K562 (cell line): Measurements from ENCODE around the gene CHM. TPM values are rescaled to one million over a fixed set of nuclear protein-coding genes. Genes with fewer than 3 reads are reported as not detected.

Experiments used
- ATAC-seq: fragments of 200-7000 bp; cut with Tn5 transposase; 3 replicates; pipeline ENCODE4 v1.9.1; 2020; ENCODE audit warnings: moderate library complexity
- BruUV-seq: library from RNA; stranded (reverse); fragments of 400-500 nt; replicated peaks from 2 replicates; lab custom pipeline; 2021; lab: Mats Ljungman, UMichigan
- CTCF ChIA-PET: fragments of 300-600 bp; formaldehyde crosslinking; extraction: SDS; loops from one replicate; lab custom pipeline; 2021; ENCODE audit warnings: low intra/inter-chr PET ratio; lab: Yijun Ruan, JAX
- POLR2A ChIA-PET: fragments of 300-600, 350-650 bp; sonication (Branson Sonifier 250); formaldehyde crosslinking; extraction: SDS; loops from one replicate; lab custom pipeline; 2021; ENCODE audit warnings: antibody characterized with exemption, inconsistent platforms; lab: Yijun Ruan, JAX
- DNase-seq, 4 experiments: peaks; one replicate each; pipeline versions ENCODE4 v3.0.0 to v3.0.0-alpha.2; 2011 to 2018; ENCODE audit warnings: low spot score in 3 of 4, mixed read lengths in 3 of 4; ENCODE audit errors: extremely low read depth in 1 of 4
- FAIRE-seq: peaks from 2 replicates; lab custom pipeline; 2011; peaks lifted over from hg19 to GRCh38; lab: Jason Lieb, UNC
- H2AFZ ChIP-seq: 2 replicates; pipeline ENCODE4 v1.6.0; 2011; ENCODE audit warnings: low read depth, low read length, control low read depth, inconsistent platforms
- H3K27ac ChIP-seq: fragments of 200-600 bp; 3 replicates; pipeline ENCODE4 v1.8.0; 2011; ENCODE audit warnings: low read depth, mild to moderate bottlenecking, control low read depth, inconsistent platforms, low read length, moderate library complexity, mixed read lengths; ENCODE audit errors: extremely low read depth
- H3K27me3 ChIP-seq, 2 experiments: fragments of 300-600 bp in 1 of 2; 2 replicates in 1 of 2; 3 replicates in 1 of 2; pipeline versions ENCODE4 v1.6.0 to v1.8.0; 2011; ENCODE audit warnings: inconsistent platforms in 2 of 2, low read length in 2 of 2, mild to moderate bottlenecking in 1 of 2, mixed read lengths in 1 of 2, moderate library complexity in 1 of 2; ENCODE audit not compliant: control insufficient read depth in 2 of 2, insufficient read depth in 2 of 2
- H3K36me3 ChIP-seq: fragments of 300-600 bp; 3 replicates; pipeline ENCODE4 v1.8.0; 2011; ENCODE audit warnings: mild to moderate bottlenecking, low read length, inconsistent platforms; ENCODE audit not compliant: control insufficient read depth, insufficient read depth
- H3K4me1 ChIP-seq, 2 experiments: fragments of 200-600 bp in 1 of 2; replicated peaks in 1 of 2; 2 replicates in 1 of 2; 3 replicates in 1 of 2; pipeline versions ENCODE4 v1.5.1 to v1.8.0; 2011; ENCODE audit warnings: inconsistent platforms in 2 of 2, low read length in 2 of 2, mild to moderate bottlenecking in 1 of 2, mixed read lengths in 1 of 2, moderate library complexity in 1 of 2; ENCODE audit not compliant: control insufficient read depth in 2 of 2, insufficient read depth in 2 of 2
- H3K4me2 ChIP-seq: 2 replicates; pipeline ENCODE4 v1.6.1; 2011; ENCODE audit warnings: low read length, control low read depth, inconsistent platforms, mixed read lengths; ENCODE audit not compliant: insufficient read depth
- H3K4me3 ChIP-seq: fragments of 200-600 bp; sonication (generic), shearing (Covaris generic); 2 replicates; pipeline ENCODE4 v1.5.1; 2016; ENCODE audit warnings: control low read depth, inconsistent platforms
- H3K79me2 ChIP-seq: fragments of 200-600 bp; 3 replicates; pipeline ENCODE4 v1.8.0; 2011; ENCODE audit warnings: low read length, inconsistent platforms; ENCODE audit not compliant: control insufficient read depth, insufficient read depth
- H3K9ac ChIP-seq, 2 experiments: 2 replicates each; pipeline versions ENCODE4 v1.6.0 to v1.6.1; 2011; ENCODE audit warnings: low read depth in 2 of 2, low read length in 2 of 2, control low read depth in 1 of 2, inconsistent platforms in 1 of 2, mild to moderate bottlenecking in 1 of 2, mixed read lengths in 1 of 2; ENCODE audit not compliant: insufficient read depth in 1 of 2
- H3K9me1 ChIP-seq: one replicate; pipeline ENCODE4 v1.6.0; 2011; ENCODE audit warnings: inconsistent platforms, mild to moderate bottlenecking, low read length, moderate library complexity; ENCODE audit not compliant: control insufficient read depth, insufficient read depth
- H3K9me3 ChIP-seq: replicated peaks from 2 replicates; pipeline ENCODE4 v1.5.1; 2011; ENCODE audit warnings: low read depth, low read length, inconsistent platforms; ENCODE audit not compliant: control insufficient read depth, insufficient read depth
- H4K20me1 ChIP-seq: replicated peaks from 2 replicates; pipeline ENCODE4 v1.6.1; 2011; ENCODE audit warnings: low read length, inconsistent platforms, mixed read lengths; ENCODE audit not compliant: control insufficient read depth, insufficient read depth
- ADNP ChIP-seq: fragments of 200-800 bp; sonication (Bioruptor generic); IDR thresholded peaks from 2 replicates; pipeline ENCODE4 v1.6.1; 2016; ENCODE audit warnings: missing genetic modification characterization, missing compliant biosample characterization
- ATF4 ChIP-seq: fragments of 450-650 bp; formaldehyde crosslinking; IDR thresholded peaks from 2 replicates; pipeline ENCODE4 v1.4.0; 2022; ENCODE audit warnings: mild to moderate bottlenecking, moderate library complexity
- C11orf30 ChIP-seq: fragments of 450-650 bp; IDR thresholded peaks from 2 replicates; pipeline ENCODE4 v1.6.1; 2016; ENCODE audit warnings: low read depth, mild to moderate bottlenecking
- CAMTA2 ChIP-seq: fragments of 250-450 bp; sonication (Bioruptor Pico); conservative IDR thresholded peaks from 2 replicates; pipeline ENCODE4 v1.5.1; 2022
- ILF3 ChIP-seq: fragments of 450-650 bp; IDR thresholded peaks from 2 replicates; pipeline ENCODE4 v1.6.1; 2018; ENCODE audit warnings: antibody characterized with exemption, mild to moderate bottlenecking, moderate library complexity, borderline replicate concordance
- MAFF ChIP-seq: IDR thresholded peaks from 2 replicates; pipeline ENCODE4 v1.6.1; 2012; ENCODE audit warnings: low read length, improper control_type of control experiment
- MAFG ChIP-seq: fragments of 450-650 bp; conservative IDR thresholded peaks from 2 replicates; pipeline ENCODE4 v1.6.1; 2016; ENCODE audit warnings: missing genetic modification characterization, missing compliant biosample characterization
- MYBL2 ChIP-seq, 2 experiments: fragments of 450-650 bp in 1 of 2; sonication (generic) in 1 of 2; formaldehyde crosslinking in 1 of 2; IDR thresholded peaks; 2 replicates each; pipeline versions ENCODE4 v1.6.1 to v1.8.1; 2017 to 2022; ENCODE audit warnings: borderline replicate concordance in 1 of 2, inconsistent platforms in 1 of 2, low read depth in 1 of 2, mild to moderate bottlenecking in 1 of 2, missing genetic modification reagents in 1 of 2, moderate library complexity in 1 of 2
- SFPQ ChIP-seq: fragments of 200-400 bp; formaldehyde crosslinking; IDR thresholded peaks from 2 replicates; pipeline ENCODE4 v1.6.1; 2017; ENCODE audit warnings: mild to moderate bottlenecking, low read depth, low read length, moderate library complexity
- SMAD4 ChIP-seq: fragments of 250-450 bp; sonication (Bioruptor Pico); conservative IDR thresholded peaks from 2 replicates; pipeline ENCODE4 v1.8.0; 2021; ENCODE audit warnings: inconsistent platforms, mild to moderate bottlenecking, moderate library complexity
- SREBF1 ChIP-seq: fragments of 150-350 bp; IDR thresholded peaks from 2 replicates; pipeline ENCODE4 v1.6.1; 2014; ENCODE audit warnings: antibody characterized with exemption, low read depth, low read length, borderline replicate concordance
- in situ Hi-C: fragments of 300-500 bp; cut with MboI; formaldehyde crosslinking; loops from 4 replicates; pipeline ENCODE4 v1.15.0; 2018; ENCODE audit warnings: inconsistent platforms, mixed read lengths
- intact Hi-C: fragments of 100-400 bp; cut with micrococcal nuclease; formaldehyde crosslinking; loops from 2 replicates; pipeline ENCODE4 v1.14.2; 2022
- polyA plus RNA-seq, 8 experiments: library from polyadenylated mRNA; depleted of rRNA in 4 of 8; stranded (reverse) in 5 of 8; unstranded in 3 of 8; fragments of >200 nt; fragmentation: Nextera tagmentation in 2 of 8; fragmentation: Illumina TruSeq in 1 of 8; extraction: Ambion mirVana in 2 of 8; extraction: Trizol in 1 of 8; gene quantifications; 2 replicates each; pipeline versions ENCODE4 v1.2.1 to v1.2.3, GENCODE V29; 2011 to 2014; ENCODE audit warnings: inconsistent platforms in 1 of 8, missing spikeins in 1 of 8
- total RNA-seq, 7 experiments: library from RNA; depleted of rRNA in 6 of 7; stranded (reverse); fragments of >200 nt in 6 of 7; fragmentation: Illumina TruSeq in 2 of 7; extraction: Trizol in 2 of 7; gene quantifications; 2 replicates each; pipeline versions ENCODE4 v1.2.1 to v1.2.3, GENCODE V29; 2011 to 2021; ENCODE audit warnings: low replicate concordance in 1 of 7
- TF ChIP-seq, protein P1 (sequence below): fragments of 450-650 bp; IDR thresholded peaks from 2 replicates; pipeline ENCODE4 v1.7.1; 2018; ENCODE audit warnings: mild to moderate bottlenecking, low read depth; ENCODE audit not compliant: partially characterized antibody
- TF ChIP-seq, protein P2 (sequence below): conservative IDR thresholded peaks from 2 replicates; pipeline ENCODE4 v1.6.1; 2011; ENCODE audit warnings: low read depth, mild to moderate bottlenecking, low read length; ENCODE audit not compliant: control insufficient read depth
- TF ChIP-seq, protein P3 (sequence below), 2 experiments: fragments of 450-650 bp; conservative IDR thresholded peaks; 2 replicates each; pipeline ENCODE4 v1.6.1; 2017; ENCODE audit warnings: mild to moderate bottlenecking in 2 of 2, moderate library complexity in 2 of 2

CHM gene
- total and polyA plus RNA-seq, 9 of the 15 experiments (the other 6 are each of a cell fraction or from before 2014, with no cell fraction given), result 2.2 to 9.0 (median 4.6) TPM

GRCh38 chrX:86044216-86044615, 3.1 kb downstream of the CHM start:
- no peaks in the 10 kb centered on the region for H3K9me1 ChIP-seq
- no TSS peak for BruUV-seq
- H3K79me2 ChIP-seq, result peaks cover 17% of the 10 kb centered on the region; the same call in 2 of the 3 replicates
- H3K4me2 ChIP-seq, result no peak overlapping the region
- intact Hi-C loops, result no loop called here
- H3K4me3 ChIP-seq, result no peak overlapping the region
- ChIA-PET CTCF (no interaction called here), POLR2A (no interaction called here)
- no peak overlapping the region for H2AFZ ChIP-seq
- ATAC-seq (no peak), DNase-seq (no peak), FAIRE-seq (no peak)
- no peak overlapping the region for H3K27ac ChIP-seq
- H3K27me3 ChIP-seq, result no peaks in the 10 kb centered on the region
- H4K20me1 ChIP-seq, result no peaks in the 10 kb centered on the region
- no peaks in the 10 kb centered on the region; a peak in 2 of 5 replicates for H3K4me1 ChIP-seq
- in situ Hi-C loops, result no loop called here
- H3K36me3 ChIP-seq, result no peaks in the 10 kb centered on the region
- no peak overlapping the region for H3K9ac ChIP-seq
- H3K9me3 ChIP-seq, result no peaks in the 10 kb centered on the region
- TF ChIP-seq MYBL2 (IDR thresholded peaks at IDR 0.05; ENCODE audit: low read depth) (no peak), MYBL2 (CRISPR knock-in tag; IDR thresholded peaks at IDR 0.05; ENCODE audit: borderline replicate concordance) (no peak), MAFG (tag) (peak; percentile 50), SREBF1 (no peak), CAMTA2 (no peak), C11orf30 (peak; percentile 45; the same call in 1 of the 2 replicates), ADNP (tag) (no peak), SFPQ (no peak), SMAD4 (no peak), MAFF (peak; percentile 48; the same call in 1 of the 2 replicates), ATF4 (CRISPR knock-in tag) (no peak), ILF3 (no peak)
- TF ChIP-seq, protein P1, sequence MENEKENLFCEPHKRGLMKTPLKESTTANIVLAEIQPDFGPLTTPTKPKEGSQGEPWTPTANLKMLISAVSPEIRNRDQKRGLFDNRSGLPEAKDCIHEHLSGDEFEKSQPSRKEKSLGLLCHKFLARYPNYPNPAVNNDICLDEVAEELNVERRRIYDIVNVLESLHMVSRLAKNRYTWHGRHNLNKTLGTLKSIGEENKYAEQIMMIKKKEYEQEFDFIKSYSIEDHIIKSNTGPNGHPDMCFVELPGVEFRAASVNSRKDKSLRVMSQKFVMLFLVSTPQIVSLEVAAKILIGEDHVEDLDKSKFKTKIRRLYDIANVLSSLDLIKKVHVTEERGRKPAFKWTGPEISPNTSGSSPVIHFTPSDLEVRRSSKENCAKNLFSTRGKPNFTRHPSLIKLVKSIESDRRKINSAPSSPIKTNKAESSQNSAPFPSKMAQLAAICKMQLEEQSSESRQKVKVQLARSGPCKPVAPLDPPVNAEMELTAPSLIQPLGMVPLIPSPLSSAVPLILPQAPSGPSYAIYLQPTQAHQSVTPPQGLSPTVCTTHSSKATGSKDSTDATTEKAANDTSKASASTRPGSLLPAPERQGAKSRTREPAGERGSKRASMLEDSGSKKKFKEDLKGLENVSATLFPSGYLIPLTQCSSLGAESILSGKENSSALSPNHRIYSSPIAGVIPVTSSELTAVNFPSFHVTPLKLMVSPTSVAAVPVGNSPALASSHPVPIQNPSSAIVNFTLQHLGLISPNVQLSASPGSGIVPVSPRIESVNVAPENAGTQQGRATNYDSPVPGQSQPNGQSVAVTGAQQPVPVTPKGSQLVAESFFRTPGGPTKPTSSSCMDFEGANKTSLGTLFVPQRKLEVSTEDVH, result no peak
- TF ChIP-seq, protein P2, sequence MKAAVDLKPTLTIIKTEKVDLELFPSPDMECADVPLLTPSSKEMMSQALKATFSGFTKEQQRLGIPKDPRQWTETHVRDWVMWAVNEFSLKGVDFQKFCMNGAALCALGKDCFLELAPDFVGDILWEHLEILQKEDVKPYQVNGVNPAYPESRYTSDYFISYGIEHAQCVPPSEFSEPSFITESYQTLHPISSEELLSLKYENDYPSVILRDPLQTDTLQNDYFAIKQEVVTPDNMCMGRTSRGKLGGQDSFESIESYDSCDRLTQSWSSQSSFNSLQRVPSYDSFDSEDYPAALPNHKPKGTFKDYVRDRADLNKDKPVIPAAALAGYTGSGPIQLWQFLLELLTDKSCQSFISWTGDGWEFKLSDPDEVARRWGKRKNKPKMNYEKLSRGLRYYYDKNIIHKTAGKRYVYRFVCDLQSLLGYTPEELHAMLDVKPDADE, result no peak
- TF ChIP-seq, protein P3, sequence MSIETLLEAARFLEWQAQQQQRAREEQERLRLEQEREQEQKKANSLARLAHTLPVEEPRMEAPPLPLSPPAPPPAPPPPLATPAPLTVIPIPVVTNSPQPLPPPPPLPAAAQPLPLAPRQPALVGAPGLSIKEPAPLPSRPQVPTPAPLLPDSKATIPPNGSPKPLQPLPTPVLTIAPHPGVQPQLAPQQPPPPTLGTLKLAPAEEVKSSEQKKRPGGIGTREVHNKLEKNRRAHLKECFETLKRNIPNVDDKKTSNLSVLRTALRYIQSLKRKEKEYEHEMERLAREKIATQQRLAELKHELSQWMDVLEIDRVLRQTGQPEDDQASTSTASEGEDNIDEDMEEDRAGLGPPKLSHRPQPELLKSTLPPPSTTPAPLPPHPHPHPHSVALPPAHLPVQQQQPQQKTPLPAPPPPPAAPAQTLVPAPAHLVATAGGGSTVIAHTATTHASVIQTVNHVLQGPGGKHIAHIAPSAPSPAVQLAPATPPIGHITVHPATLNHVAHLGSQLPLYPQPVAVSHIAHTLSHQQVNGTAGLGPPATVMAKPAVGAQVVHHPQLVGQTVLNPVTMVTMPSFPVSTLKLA (conservative IDR thresholded peaks at IDR 0.05), result no peak
